GM18502 (cell line): ENCODE measurements around the gene HOXB2.

Experiments
- ATAC-seq: cut with Tn5 transposase; IDR thresholded peaks from one replicate; pipeline ENCODE4 v1.9.1; 2021; ENCODE audit warnings: mild to moderate bottlenecking; ENCODE audit not compliant: unreplicated experiment, poor library complexity

HOXB2 gene

DNA sequence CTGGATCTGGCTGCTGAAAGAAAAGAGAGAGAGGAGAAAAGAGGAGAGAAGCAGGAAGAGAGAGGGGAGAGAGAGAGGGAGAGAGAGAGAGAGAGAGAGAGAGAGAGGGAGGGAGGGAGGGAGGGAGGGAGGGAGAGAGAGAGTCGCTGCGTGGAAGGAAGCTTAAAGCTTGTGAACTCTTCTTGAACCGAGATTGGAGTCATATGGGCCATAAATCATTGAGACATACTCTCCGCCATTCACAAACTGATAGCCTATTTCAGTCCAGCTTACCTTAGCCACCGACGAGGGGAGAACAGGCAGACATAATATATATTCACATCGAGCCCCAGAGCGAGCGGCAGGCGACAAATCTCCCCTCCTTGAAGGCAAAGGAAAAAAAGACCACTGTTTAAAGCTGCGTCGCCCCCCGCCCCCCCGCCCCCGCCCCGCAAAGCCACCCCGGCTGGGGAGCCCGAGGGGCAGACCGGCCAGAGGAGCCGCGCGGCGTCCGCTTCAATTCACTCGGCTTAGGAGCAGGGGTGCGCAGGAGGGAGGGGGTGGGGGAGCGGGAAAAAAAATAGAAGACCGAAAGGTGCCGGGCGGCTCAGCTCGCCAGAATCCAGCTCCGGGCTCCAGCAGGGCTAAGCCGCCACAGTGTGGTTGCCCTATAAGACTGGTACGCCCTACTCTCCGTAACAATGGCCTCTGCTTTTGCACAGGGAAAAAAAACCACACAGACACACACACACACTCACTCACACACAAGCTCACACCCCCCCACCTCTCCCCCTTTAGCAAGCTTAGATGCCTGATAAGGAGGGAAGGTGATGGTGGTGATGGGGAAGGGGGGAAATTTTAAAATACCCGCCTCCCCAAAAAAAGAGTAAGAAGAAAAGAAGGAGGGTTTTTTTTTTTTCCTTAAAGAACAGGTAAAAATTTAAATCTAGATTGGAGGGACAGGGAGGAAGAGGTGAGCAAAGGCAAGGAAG lies 10.6 kb upstream of the HOXB2 start:
- ATAC-seq: no peak

DNA sequence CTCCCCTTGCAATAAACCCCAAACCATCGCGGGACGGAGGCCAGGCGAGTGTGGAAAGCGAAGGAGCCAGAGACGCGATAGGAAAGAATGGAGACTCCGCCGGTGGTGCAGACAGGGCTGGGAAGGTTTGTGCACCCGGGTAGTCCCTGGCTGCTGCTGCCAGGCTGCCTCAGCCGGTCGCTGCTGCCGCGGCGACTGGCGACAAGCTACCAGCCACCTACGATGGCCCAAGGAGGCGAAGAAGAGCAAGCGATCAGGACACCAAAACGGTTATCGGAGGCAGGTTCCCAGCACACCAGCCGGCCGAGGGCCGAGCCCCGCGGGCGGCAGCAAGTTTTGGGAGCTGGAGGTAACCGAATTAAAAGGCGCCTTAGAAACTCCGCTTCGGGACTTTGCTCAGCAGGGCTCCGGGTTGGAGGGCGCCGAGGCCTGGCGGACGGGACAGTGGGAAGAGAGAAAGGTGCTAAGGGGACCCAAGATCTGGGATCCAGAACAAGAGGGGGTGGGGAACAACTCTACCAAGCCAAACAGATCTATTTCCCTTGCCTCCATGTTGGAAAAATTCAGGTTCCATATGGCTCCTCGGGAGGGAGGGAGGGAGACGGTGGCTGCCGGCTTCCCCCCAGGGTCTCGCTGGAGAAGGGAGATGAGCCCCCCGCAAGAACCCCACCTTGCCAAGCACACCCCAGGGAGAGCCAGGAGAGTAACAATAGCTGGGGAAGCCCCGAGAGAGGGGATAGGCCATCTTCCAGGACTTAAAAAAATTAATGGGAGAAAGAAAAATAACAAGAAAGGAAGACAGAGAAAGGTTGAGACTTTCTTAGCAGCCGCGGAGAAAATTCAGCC lies 9.7 kb upstream of the HOXB2 start:
- no peak for ATAC-seq

DNA sequence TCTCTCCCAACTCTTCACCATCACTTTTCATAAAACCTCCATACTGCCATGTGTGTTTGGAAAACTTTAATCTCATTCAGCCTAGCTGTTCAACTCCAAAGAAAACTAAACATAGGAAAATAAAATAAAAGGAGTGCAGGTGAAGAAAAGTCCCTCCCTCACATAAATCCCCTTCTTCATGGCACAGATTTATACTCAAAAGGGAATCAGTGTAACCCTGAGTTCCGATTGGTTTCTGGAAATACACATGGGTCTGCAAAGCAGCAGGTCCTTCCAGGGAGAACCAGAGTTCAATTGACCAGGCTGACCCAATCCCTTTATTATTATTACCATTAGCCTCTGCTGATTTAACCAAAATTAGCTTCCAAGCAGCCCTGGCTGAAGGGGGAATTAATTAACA lies 8.9 kb upstream of the HOXB2 start:
- no peak for ATAC-seq

DNA sequence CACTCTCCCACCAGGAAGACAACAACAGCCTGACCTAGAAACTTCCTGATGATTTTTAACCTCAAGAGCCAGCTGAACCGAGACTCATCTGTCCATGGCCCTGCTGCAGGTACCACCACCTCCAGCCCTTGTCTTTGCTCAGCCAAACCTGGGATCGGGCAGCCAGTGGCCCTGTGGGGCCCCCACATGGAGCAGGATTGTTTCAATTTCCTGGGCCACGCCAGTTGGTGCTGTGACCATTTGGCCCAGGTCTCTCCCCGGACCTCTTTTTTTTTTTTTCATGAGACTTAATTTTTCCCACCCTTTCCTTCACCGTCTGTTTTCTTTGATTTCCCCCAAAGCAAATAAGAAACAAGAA lies 8.3 kb upstream of the HOXB2 start:
- no peak for ATAC-seq

DNA sequence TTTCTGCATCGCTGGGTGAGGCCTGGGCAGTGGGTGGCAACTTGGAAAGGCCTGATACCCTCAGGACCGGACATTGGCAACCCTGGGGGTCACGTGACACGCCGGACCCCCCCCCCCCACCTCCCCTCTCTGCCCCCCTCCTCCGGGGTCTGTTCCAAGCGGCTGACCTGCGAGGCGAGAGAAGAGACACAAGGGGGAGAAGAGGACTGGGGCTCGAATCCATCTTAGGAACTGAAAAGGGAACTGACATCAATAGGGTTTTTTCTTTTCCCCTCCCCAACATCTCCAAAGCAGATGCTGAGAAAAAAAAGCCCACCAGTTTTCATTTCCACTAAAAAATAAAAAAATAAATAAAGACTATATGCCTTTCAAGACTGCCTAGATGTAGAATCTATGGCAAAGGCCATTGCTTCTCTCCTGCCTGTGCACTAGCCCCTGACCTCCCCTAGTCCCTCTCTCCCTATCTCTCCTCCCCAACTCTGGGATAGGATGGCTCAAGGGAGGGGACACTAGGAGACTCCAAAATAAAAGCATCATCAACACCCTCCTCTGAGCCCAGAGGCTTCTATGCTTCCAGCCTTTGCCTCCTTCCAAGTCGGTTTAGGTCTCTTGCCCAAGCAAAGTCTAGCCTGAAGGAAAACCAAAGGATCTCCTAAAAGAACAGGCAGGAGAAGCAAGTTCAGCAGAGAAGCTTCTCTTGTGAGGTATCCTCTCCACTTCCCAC lies 7.7 kb upstream of the HOXB2 start:
- no peak for ATAC-seq

DNA sequence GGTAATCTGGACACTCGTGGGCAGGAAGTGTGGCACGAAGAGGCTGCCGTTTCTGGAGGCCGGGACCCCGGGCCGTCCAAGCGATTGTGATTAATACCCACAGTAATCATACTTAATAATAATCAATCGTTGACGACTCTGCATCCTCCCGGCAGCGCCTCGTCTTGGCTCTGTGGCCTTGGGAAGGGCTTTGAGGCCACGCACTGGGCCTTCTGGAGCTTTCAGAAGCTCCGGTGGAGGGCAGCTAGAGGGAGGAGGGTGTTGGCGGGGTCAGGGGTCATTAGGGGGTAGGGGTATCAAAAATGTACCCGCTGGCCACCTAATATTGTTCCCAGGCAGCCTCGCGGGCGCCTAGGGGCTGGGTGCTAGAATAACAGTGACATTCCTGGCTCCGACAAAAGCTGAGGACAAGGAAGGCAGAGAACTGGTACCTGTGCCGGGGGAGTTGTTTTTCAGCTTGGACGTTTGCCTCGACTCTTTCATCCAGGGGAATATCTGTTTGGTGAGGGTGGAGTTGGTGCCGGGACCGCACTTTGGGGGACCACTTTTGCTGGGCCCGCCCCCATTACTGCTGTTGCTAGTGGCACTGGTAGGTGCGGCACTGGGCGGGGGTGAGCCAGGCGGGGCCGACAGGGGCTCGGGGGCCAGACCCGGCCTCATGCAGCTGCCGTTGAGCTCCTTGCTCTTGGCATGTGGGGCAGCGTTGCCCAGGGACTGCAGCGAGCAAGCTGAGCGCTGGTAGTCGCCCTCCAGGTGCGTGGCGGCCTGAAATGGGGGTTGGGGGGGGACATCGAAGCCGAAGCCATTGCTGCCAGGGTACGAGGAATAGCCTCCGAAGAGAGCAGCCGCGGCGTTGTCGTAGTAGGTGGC lies 6.9 kb upstream of the HOXB2 start:
- no peak for ATAC-seq

DNA sequence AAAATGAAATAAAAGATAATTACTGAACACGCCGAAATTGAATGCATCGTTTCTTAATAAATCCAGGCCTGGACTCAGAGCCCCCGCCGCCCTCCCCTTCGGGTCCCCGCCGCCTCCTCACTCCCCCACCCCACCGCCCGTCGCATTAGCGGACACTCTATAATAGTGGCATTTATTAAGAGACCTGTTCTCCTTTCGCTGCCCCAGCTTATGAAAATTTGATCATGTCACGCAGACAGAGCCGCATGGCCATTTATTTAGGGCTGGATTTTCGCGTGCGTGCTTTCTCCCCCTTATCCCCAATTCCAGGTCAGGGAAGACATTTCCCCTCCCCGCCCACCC lies 6.3 kb upstream of the HOXB2 start:
- no peak for ATAC-seq

DNA sequence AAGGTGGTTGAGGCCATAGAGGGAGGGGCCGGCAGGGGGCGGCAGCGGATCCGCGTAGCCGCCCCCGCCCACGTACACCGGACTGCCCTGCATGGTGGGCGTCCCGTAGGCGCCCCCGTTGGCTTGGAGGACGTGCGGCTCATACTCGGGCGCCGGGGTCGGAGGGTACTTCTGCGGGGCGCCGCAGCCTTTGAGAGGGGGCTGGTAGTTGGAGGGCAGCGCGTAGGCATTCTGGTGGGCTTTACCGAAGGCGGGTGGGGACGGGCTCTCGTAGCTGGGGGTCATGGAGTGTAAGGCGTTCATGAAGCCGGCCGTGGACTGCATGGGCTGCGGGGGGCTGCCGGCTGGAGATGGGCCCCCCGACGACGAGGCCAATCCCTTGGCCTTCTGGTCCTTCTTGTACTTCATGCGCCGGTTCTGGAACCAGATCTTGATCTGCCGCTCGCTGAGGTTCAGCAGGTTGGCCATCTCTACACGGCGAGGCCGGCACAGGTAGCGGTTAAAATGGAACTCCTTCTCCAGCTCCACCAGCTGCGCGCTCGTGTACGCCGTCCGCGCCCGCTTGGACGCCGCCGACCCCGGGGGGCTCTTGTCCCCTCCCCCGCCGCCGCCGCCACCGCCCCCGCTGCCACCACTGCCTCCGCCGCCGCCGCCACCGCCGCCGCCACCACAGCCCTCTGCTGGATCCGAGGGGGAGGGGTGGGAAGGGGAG lies 5.7 kb upstream of the HOXB2 start:
- no peak for ATAC-seq

DNA sequence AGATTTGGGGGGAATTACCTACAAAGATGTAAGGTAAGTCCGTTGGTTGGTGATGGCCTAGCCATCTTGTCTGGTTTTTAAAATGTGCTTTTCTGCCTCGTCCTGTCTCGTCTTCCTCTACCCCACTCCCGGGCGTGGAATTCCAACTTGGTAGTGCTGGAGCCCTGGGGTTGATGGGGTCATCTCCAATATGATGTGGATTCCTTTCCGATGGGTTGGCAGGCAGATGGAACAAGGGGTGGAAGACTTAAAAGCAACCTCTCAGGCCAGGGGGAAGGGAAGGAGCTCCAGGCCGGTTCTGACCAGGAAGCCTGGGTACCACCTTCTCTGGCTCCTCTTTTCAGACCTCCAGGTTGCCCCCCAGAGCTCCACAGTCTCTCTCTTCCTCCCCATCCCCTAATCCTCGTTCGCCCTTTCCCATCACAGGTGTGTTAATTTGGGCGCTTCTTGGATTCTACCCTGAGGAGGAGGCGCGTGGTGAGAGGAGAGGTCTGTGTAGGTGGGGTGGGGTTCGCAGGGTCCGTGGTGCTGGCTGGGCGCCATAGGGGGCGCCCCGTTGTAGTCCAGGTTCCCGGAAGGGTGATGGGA lies 5.1 kb upstream of the HOXB2 start:
- no peak for ATAC-seq

DNA sequence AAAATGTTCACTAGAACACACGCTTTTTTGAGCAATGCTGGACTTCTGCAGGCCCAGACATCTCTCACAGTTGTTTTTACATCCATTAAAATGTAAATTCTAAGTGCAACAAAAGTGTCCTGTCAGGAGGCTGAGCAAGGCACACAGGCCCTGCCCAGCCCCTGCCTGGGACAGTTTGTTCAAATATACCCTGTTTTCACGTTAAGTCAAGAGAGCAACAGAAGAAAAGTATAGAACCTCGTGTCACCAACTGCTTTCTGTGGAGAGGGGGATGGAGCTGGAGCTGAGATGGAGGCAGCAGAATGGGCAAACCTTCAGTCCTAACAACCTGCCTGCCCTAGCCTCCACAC lies 4.3 kb upstream of the HOXB2 start:
- no peak for ATAC-seq

DNA sequence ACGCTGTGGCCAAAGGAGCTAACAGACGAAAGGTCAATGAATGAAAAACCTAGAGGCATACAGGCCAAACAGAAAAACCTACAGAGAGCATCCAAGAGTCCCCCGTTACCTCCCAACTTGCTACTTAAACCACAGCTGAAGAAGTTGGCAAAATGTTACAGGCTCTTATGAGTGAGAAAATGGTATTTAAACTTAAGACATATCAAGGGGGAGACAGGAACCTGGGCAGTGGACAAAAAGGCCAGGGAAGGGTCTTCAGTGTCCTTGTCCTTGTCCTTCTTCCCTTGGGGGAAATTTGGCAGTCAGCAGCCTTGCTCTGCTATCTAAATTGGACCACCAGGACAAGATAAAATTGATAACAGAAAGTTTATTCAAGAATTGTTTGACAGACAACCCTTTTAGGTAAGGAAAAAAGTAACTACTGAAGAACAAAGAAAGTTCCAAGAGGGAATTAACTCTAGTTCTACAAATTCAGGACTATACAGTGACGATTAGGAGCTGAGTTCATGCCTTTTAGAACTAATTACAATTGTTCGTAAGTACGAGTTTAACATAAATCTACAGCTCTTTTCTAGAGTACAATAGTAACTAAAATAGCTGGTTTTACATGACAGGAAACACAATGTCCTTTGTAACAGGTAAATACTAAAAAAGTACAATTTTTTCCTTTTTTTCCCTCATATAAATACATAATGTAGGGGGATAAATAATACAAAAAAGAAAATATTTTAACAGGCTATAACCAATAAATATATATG lies 3.8 kb upstream of the HOXB2 start:
- no peak for ATAC-seq

DNA sequence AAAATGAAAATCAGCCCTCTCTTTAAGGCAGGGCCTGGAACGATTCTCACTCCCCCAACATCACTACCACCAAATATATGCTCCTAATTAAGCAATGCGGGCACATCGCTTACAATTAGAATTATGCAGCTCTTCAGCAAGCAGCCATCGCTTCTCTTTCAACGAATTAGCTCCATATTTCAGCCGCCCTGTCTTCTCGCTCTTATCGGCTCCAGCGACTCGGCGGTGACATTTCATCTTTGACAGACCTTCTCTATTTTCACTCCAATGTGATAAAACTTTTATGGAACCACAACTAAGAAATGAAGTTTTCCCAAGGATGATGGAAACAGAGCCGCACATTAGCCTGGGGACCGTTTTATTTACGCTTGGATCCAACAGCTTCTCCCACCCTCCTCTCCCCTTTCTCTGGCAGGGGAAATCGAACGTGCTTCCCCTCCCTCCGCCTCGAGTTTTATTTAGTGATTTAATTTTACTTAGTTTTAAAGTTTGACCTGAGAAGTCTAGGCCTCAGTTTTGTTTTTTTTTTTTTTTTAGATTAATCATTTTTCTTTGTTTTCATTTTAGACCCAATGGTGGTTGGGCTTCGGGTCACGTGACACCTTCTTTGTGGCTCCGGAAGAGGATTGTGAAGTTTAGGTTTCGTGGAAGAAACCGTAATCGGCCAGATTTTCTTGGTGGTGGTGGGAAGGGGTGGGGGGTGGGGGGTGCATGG lies 3.1 kb upstream of the HOXB2 start:
- no peak for ATAC-seq

DNA sequence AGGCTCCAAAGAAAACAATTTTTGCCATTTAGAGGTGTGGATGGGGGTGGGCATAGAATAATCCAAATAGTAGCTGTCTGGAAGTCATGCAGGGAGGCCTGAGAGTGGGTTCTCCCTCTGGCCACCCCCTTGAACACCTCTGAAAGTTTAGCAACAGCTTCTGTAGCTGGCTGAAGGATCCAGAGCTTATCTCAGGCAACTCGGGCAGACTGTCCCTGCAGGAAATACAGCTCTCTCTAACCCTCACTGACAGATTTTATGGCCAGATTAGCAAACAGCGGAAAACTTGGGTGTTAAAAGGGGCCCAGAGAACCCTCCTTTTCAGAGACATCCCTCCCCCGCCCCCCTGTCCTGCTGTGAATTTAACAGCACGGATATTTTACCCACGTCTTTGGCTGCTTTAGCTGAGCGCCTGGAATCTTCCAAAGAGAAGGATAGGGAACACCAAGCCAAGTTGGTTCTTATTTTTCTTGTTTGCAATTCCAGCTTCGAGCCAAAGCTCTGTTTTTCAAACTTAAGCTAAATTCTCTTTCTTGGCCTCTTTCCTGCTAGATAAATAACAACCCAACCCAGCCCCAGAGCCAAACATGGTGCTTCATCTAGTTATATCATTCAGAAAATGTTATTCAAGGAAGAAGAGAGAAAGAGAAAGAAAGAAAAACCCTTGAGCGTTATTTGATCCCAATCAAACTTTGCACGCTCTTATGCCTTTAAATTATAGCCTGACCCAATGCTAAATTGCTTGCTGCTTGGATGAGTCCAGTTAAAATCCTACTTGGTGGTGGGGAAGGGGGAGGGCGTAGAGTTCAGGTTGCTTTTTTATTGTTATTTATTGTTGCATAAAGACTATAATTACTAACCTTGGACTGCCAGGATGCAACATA lies 2.3 kb upstream of the HOXB2 start:
- ATAC-seq: no peak

DNA sequence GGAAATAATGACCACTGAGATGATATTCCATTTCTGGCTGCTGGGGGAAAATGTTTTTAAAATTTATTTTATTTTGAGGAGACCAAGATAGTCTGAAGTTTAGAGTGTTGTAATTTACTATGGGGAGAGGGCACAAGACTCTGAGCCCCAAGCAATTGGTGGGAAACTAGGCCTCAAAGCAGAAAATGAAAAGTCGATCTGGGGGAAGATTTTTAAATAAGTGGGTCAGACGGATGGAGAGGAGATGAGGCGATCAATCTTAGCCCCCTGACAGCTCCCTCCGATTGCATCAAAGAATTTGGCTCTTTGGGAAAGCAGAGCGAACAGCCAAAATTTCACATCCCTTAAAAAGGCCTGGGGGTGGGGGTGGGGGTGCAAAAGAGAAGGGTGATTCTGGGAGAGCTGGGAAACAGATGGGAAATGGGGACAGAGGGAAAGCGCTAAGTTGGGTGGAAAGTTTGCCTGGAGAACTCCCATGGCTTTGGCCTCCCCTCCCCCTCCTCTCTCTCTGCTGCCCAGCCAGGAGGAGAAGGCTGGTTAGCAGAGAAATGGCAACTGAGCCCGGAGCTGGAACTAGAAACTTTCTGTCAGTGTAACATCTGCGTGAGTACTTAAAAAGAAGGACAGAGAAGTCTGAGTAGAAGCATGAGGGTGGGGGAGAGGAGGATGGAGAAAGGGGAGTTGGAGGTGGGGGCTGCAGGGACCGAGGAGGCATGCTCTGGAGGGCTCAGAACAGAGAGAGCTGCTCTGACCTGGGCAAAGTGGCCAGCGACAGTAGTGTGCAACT lies 1.4 kb upstream of the HOXB2 start:
- no peak for ATAC-seq

DNA sequence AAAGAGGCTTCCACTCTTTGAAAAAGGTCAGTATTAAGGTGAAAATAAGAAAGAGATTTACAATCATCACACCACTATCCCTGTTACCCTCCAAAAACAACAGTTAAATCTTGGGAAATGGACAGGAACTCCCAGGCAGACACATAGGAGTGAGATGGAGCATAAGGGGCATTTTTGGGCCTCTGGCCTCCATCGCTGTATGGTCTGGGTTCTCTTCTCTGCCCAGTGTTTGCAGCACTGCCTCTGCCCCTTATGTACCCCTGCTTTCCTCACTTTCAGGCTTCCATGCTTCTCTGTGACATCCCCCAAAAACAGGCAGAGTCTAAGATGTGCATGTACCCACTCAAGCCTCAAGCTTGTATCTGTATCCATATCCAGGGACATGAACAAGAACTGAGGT lies 630 bp upstream of the HOXB2 start:
- no peak for ATAC-seq

DNA sequence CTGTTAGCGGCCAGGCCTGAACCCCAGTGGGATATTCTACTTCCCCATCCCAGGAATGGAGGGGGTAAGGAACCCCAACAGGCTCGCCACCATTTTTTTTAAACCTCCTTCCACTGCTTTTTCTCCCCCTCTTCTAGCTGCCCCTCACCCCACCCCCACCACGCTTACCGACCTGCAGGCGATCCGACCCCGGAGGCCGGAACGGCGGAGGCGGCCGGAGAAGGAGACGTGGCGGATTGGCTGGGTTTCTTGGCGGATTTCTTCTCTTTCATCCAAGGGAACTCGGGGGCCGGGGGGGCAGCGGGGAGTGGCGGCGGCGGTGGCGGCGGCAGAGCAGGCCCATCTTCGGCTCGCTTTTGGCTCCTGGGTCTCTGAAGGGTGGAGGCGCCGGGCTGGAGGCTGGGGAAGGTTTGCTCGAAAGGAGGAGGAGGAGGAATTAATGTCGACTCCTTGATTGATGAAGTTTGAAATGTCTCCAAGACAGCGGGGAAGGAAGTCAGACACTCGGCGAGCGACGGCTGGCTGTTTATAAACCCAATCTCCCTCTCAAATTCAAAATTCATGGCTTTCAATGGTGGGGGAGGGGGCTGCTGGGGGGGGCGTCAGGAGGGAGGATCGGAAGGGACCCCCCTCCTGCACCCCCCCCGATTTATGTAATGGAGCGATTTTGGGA lies 424 bp downstream of the HOXB2 start:
- no peak for ATAC-seq
